IMR-90 (cell line): ENCODE results near the gene PAPPA. TPM values are rescaled to one million over a fixed set of nuclear protein-coding genes. Genes with fewer than 3 reads are reported as not detected.

Source experiments
- ATAC-seq: fragments of 200-7000 bp; cut with Tn5 transposase; 2 replicates; pipeline ENCODE4 v1.9.1; 2020; ENCODE audit warnings: low read depth, mild to moderate bottlenecking, moderate library complexity
- BruUV-seq: library from RNA; stranded (reverse); fragments of 400-500 nt; replicated peaks from 2 replicates; lab custom pipeline; 2021; lab: Mats Ljungman, UMichigan
- CTCF ChIA-PET: fragments of 300-600 bp; formaldehyde crosslinking; extraction: SDS; loops from one replicate; lab custom pipeline; 2021; ENCODE audit warnings: antibody characterized with exemption; lab: Yijun Ruan, JAX
- POLR2A ChIA-PET: fragments of 300-600 bp; sonication (Branson Sonifier 250); formaldehyde crosslinking; loops from one replicate; lab custom pipeline; 2022; ENCODE audit warnings: antibody characterized with exemption; ENCODE audit not compliant: unreplicated experiment; lab: Charles Lee
- DNase-seq: peaks from one replicate; pipeline ENCODE4 v3.0.0; 2013
- H2AFZ ChIP-seq: replicated peaks from 2 replicates; pipeline ENCODE3; 2013; ENCODE audit warnings: low read length, mild to moderate bottlenecking; ENCODE audit not compliant: poor library complexity
- H2AK5ac ChIP-seq: 2 replicates; pipeline ENCODE4 v1.6.1; 2013; ENCODE audit warnings: low read depth, low read length, inconsistent platforms
- H2AK9ac ChIP-seq: replicated peaks from 2 replicates; pipeline ENCODE3; 2013; ENCODE audit warnings: mild to moderate bottlenecking, low read depth, low read length, moderate library complexity; ENCODE audit not compliant: poor library complexity
- H2BK120ac ChIP-seq: 2 replicates; pipeline ENCODE4 v1.6.1; 2013; ENCODE audit warnings: low read depth, low read length, inconsistent platforms
- H2BK15ac ChIP-seq: 3 replicates; pipeline ENCODE4 v1.6.1; 2013; ENCODE audit warnings: low read depth, low read length, inconsistent platforms
- H2BK20ac ChIP-seq: 2 replicates; pipeline ENCODE4 v1.6.1; 2013; ENCODE audit warnings: low read depth, mild to moderate bottlenecking, inconsistent platforms, low read length, moderate library complexity
- H2BK5ac ChIP-seq: 2 replicates; pipeline ENCODE4 v1.6.1; 2013; ENCODE audit warnings: mild to moderate bottlenecking, low read depth, low read length, inconsistent platforms; ENCODE audit not compliant: poor library complexity, severe bottlenecking
- H3K14ac ChIP-seq: replicated peaks from 2 replicates; pipeline ENCODE4 v1.6.1; 2013; ENCODE audit warnings: low read depth, low read length, inconsistent platforms
- H3K18ac ChIP-seq: 2 replicates; pipeline ENCODE4 v1.6.1; 2013; ENCODE audit warnings: low read depth, low read length, control low read depth
- H3K23ac ChIP-seq: 2 replicates; pipeline ENCODE4 v1.6.1; 2013; ENCODE audit warnings: low read depth, low read length, inconsistent platforms
- H3K27ac ChIP-seq: 2 replicates; pipeline ENCODE4 v1.5.1; 2013; ENCODE audit warnings: mild to moderate bottlenecking, control low read depth, low read length; ENCODE audit not compliant: insufficient read depth
- H3K27me3 ChIP-seq: 2 replicates; pipeline ENCODE4 v1.6.1; 2013; ENCODE audit warnings: low read length; ENCODE audit not compliant: control insufficient read depth, insufficient read depth
- H3K36me3 ChIP-seq: 2 replicates; pipeline ENCODE4 v1.6.1; 2013; ENCODE audit warnings: low read length, mixed read lengths; ENCODE audit not compliant: control insufficient read depth, insufficient read depth
- H3K4ac ChIP-seq: 2 replicates; pipeline ENCODE4 v1.6.1; 2013; ENCODE audit warnings: low read depth, low read length, inconsistent platforms
- H3K4me1 ChIP-seq: 2 replicates; pipeline ENCODE4 v1.6.1; 2013; ENCODE audit warnings: low read length, mixed read lengths; ENCODE audit not compliant: control insufficient read depth, insufficient read depth
- H3K4me2 ChIP-seq: 2 replicates; pipeline ENCODE4 v1.6.1; 2013; ENCODE audit warnings: low read depth, mild to moderate bottlenecking, control low read depth, low read length, moderate library complexity
- H3K4me3 ChIP-seq: 2 replicates; pipeline ENCODE4 v1.5.1; 2013; ENCODE audit warnings: low read depth, mild to moderate bottlenecking, control low read depth, low read length, moderate library complexity; ENCODE audit not compliant: insufficient read depth
- H3K56ac ChIP-seq: 2 replicates; pipeline ENCODE4 v1.6.1; 2013; ENCODE audit warnings: low read length, inconsistent platforms; ENCODE audit not compliant: insufficient read depth; ENCODE audit errors: extremely low read depth
- H3K79me1 ChIP-seq, 2 experiments: 2 replicates each; pipeline ENCODE4 v1.6.1; 2013; ENCODE audit warnings: low read length in 2 of 2, inconsistent platforms in 1 of 2, low read depth in 1 of 2
- H3K9ac ChIP-seq: 2 replicates; pipeline ENCODE4 v1.6.1; 2013; ENCODE audit warnings: low read depth, low read length, control low read depth
- H3K9me1 ChIP-seq: 2 replicates; pipeline ENCODE4 v1.6.1; 2013; ENCODE audit warnings: low read length, inconsistent platforms; ENCODE audit not compliant: insufficient read depth
- H3K9me3 ChIP-seq: 2 replicates; pipeline ENCODE4 v1.6.1; 2013; ENCODE audit warnings: low read length; ENCODE audit not compliant: control insufficient read depth, insufficient read depth
- H4K20me1 ChIP-seq: 2 replicates; pipeline ENCODE4 v1.6.1; 2013; ENCODE audit warnings: low read length, inconsistent platforms; ENCODE audit not compliant: insufficient read depth
- H4K5ac ChIP-seq: 2 replicates; pipeline ENCODE4 v1.6.1; 2013; ENCODE audit warnings: mild to moderate bottlenecking, low read depth, low read length, control low read depth
- H4K8ac ChIP-seq, 2 experiments: 2 replicates each; pipeline ENCODE4 v1.6.1; 2013; ENCODE audit warnings: low read depth in 2 of 2, low read length in 2 of 2, control low read depth in 1 of 2, inconsistent platforms in 1 of 2
- H4K91ac ChIP-seq: 2 replicates; pipeline ENCODE4 v1.6.1; 2013; ENCODE audit warnings: low read depth, low read length, inconsistent platforms; ENCODE audit not compliant: insufficient read depth
- BHLHE40 ChIP-seq: fragments of 150-350 bp; IDR thresholded peaks from 2 replicates; pipeline ENCODE4 v1.6.1; 2016; ENCODE audit warnings: mild to moderate bottlenecking, low read depth, low read length
- CEBPB ChIP-seq: IDR thresholded peaks from 2 replicates; pipeline ENCODE4 v1.6.1; 2012; ENCODE audit warnings: low read depth, low read length, improper control_type of control experiment
- FOS ChIP-seq: fragments of 150-350 bp; IDR thresholded peaks from 2 replicates; pipeline ENCODE4 v1.6.1; 2016; ENCODE audit warnings: low read depth, low read length
- MAFK ChIP-seq: IDR thresholded peaks from 2 replicates; pipeline ENCODE4 v1.6.1; 2012; ENCODE audit warnings: low read depth, low read length, improper control_type of control experiment
- MAZ ChIP-seq: IDR thresholded peaks from 2 replicates; pipeline ENCODE4 v1.6.1; 2012; ENCODE audit warnings: low read depth, mild to moderate bottlenecking, low read length, improper control_type of control experiment, moderate library complexity, borderline replicate concordance
- MXI1 ChIP-seq: IDR thresholded peaks from 2 replicates; pipeline ENCODE4 v1.6.1; 2012; ENCODE audit warnings: low read depth, mild to moderate bottlenecking, low read length, moderate library complexity, borderline replicate concordance
- NFE2L2 ChIP-seq: fragments of 150-350 bp; IDR thresholded peaks from 2 replicates; pipeline ENCODE4 v1.6.1; 2016; ENCODE audit warnings: low read depth, mild to moderate bottlenecking, low read length
- POLR2A ChIP-seq: IDR thresholded peaks from 2 replicates; pipeline ENCODE4 v1.6.1; 2012; ENCODE audit warnings: mild to moderate bottlenecking, low read depth, low read length
- RAD21 ChIP-seq: IDR thresholded peaks from 2 replicates; pipeline ENCODE4 v1.6.1; 2012; ENCODE audit warnings: low read length, improper control_type of control experiment
- RCOR1 ChIP-seq: IDR thresholded peaks from 2 replicates; pipeline ENCODE4 v1.6.1; 2012; ENCODE audit warnings: mild to moderate bottlenecking, low read length, improper control_type of control experiment; ENCODE audit not compliant: insufficient replicate concordance
- RFX5 ChIP-seq: IDR thresholded peaks from 2 replicates; pipeline ENCODE4 v1.8.0; 2012; ENCODE audit warnings: low read depth, mild to moderate bottlenecking, low read length, moderate library complexity
- SMC3 ChIP-seq: fragments of 150-350 bp; IDR thresholded peaks from 2 replicates; pipeline ENCODE4 v1.6.1; 2016; ENCODE audit warnings: low read depth, mild to moderate bottlenecking, antibody characterized with exemption, low read length, moderate library complexity
- WGBS, 2 experiments: methylation state at CpG; one replicate each; pipeline versions ENCODE4 v1.1.5 to v1.1.7; 2013; ENCODE audit warnings: missing lambda C conversion rate in 2 of 2; ENCODE audit not compliant: insufficient read length in 1 of 2; ENCODE audit errors: extremely low coverage in 2 of 2; 5-methylcytosine and 5-hydroxymethylcytosine counted together
- dilution Hi-C: fragments of 300-500 bp; cut with HindIII; formaldehyde crosslinking; loops from one replicate; pipeline ENCODE4 v1.14.3; 2018; ENCODE audit warnings: low sequenced_read_pairs; ENCODE audit not compliant: unreplicated experiment
- in situ Hi-C: fragments of 300-500 bp; cut with MboI; formaldehyde crosslinking; loops from 3 replicates; pipeline ENCODE4 v1.14.3; 2019; ENCODE audit warnings: low sequenced_read_pairs, inconsistent platforms, mixed read lengths
- intact Hi-C: fragments of 100-400 bp; cut with micrococcal nuclease; formaldehyde crosslinking; loops from 2 replicates; pipeline ENCODE4 v1.10.0; 2022
- polyA plus RNA-seq, 3 experiments: library from polyadenylated mRNA; depleted of rRNA; stranded (reverse); fragments of >200 nt; gene quantifications; 2 replicates each; pipeline ENCODE4 v1.2.3, GENCODE V29; 2012; ENCODE audit warnings: low replicate concordance in 1 of 3
- total RNA-seq: library from RNA; depleted of rRNA; stranded (reverse); fragments of >200 nt; gene quantifications from 2 replicates; pipeline ENCODE4 v1.2.3, GENCODE V29; 2012
- TF ChIP-seq, protein P1 (sequence below): fragments of 150-350 bp; IDR thresholded peaks from 2 replicates; pipeline ENCODE4 v1.6.1; 2017; ENCODE audit warnings: mild to moderate bottlenecking, antibody characterized with exemption, low read length, low read depth
- TF ChIP-seq, protein P2 (sequence below): conservative IDR thresholded peaks from 2 replicates; pipeline ENCODE4 v1.5.1; 2012; ENCODE audit warnings: mild to moderate bottlenecking, low read depth, low read length, improper control_type of control experiment
- TF ChIP-seq, protein P3 (sequence below): fragments of 150-350 bp; IDR thresholded peaks from 2 replicates; pipeline ENCODE4 v1.6.1; 2016; ENCODE audit warnings: low read depth, mild to moderate bottlenecking, low read length, moderate library complexity, borderline replicate concordance

PAPPA gene
- total and polyA plus RNA-seq, 2 of the 4 experiments (the other 2 are of a cell fraction): 8.3 to 12.4 TPM

DNA sequence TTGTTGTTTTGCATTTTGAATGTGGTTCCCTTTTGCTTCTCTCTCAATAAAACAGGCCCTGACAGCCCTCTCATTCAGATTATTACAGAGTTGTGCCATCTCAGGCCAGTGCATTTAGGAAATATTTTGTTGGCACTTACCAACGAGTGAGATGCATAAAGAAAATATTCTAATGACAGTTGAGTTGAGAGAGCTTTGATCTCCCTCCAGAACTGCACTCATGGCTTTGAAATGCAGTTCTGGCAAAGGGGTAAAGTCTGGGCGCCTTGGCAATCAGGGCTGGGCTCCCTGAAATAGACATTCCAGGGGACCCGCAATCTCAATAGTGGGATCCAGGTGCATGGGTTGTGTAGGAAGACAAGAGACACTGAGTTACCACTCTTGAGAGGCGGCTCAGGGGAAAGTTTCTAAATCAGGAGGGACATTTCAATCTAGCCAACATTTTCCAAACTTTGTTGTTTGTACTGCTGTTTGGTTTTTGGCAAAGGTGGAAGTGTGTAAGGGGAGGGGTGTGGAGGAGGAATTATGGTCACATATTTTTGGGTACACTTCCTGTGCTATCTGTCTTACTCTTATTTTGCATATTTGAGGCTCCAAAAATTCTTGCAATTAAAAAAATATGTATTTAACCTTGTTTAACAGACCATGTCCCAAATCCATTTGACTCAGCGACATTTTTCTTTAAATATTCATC is 48.8 kb downstream of the PAPPA start:
- Histone ChIP-seq H2BK120ac (no peak overlapping the region), H3K4ac (no peak overlapping the region), H3K79me1 (peaks cover 20 to 36% of the 10 kb centered on the region in 2 experiments; a peak in 3 of 4 replicates), H3K9ac (no peak overlapping the region), H2AFZ (no peak overlapping the region), H3K9me1 (0 out of 2 replicates have a peak, but pooled peaks cover 3% of the 10 kb centered on the region), H2BK20ac (no peak overlapping the region), H2AK5ac (no peak overlapping the region), H3K36me3 (peaks cover 42% of the 10 kb centered on the region), H4K5ac (no peak overlapping the region), H4K8ac (no peak overlapping the region), H3K4me1 (peaks cover 4% of the 10 kb centered on the region; the same call in 1 of the 2 replicates), H3K27ac (no peak overlapping the region), H3K4me3 (no peak overlapping the region), H3K23ac (no peak overlapping the region), H2BK15ac (no peak overlapping the region), H3K9me3 (no peaks in the 10 kb centered on the region), H4K91ac (no peak overlapping the region), H3K4me2 (no peak overlapping the region), H3K27me3 (no peaks in the 10 kb centered on the region), H3K14ac (no peak overlapping the region), H3K18ac (no peak overlapping the region), H2AK9ac (no peak overlapping the region), H4K20me1 (peaks cover 31% of the 10 kb centered on the region; the same call in 1 of the 2 replicates), H3K56ac (no peak overlapping the region), H2BK5ac (no peak overlapping the region)
- ChIA-PET CTCF (no interaction called here), POLR2A (interaction anchor here (0.5 kb wide), 1 partner anchor 324 kb away, joined by 4 read pairs; no protein-coding TSS in a partner anchor)
- 88% methylated on average over 2 of the region's 5 CpGs; no CpG with 5 or more reads in 1 of the 2 experiments for WGBS, 2 experiments
- in situ Hi-C loops: no loop called here
- DNase-seq (no peak), ATAC-seq (no peak)
- no TSS peak for BruUV-seq
- dilution Hi-C loops: no loop called here
- intact Hi-C loops: no loop called here
- TF ChIP-seq, protein P1, sequence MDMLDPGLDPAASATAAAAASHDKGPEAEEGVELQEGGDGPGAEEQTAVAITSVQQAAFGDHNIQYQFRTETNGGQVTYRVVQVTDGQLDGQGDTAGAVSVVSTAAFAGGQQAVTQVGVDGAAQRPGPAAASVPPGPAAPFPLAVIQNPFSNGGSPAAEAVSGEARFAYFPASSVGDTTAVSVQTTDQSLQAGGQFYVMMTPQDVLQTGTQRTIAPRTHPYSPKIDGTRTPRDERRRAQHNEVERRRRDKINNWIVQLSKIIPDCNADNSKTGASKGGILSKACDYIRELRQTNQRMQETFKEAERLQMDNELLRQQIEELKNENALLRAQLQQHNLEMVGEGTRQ: no peak
- TF ChIP-seq RAD21: no peak
- no peak for TF ChIP-seq MAZ
- no peak for TF ChIP-seq FOS
- no peak for TF ChIP-seq MXI1
- TF ChIP-seq, protein P2, sequence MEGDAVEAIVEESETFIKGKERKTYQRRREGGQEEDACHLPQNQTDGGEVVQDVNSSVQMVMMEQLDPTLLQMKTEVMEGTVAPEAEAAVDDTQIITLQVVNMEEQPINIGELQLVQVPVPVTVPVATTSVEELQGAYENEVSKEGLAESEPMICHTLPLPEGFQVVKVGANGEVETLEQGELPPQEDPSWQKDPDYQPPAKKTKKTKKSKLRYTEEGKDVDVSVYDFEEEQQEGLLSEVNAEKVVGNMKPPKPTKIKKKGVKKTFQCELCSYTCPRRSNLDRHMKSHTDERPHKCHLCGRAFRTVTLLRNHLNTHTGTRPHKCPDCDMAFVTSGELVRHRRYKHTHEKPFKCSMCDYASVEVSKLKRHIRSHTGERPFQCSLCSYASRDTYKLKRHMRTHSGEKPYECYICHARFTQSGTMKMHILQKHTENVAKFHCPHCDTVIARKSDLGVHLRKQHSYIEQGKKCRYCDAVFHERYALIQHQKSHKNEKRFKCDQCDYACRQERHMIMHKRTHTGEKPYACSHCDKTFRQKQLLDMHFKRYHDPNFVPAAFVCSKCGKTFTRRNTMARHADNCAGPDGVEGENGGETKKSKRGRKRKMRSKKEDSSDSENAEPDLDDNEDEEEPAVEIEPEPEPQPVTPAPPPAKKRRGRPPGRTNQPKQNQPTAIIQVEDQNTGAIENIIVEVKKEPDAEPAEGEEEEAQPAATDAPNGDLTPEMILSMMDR: no peak
- TF ChIP-seq NFE2L2: no peak
- no peak for TF ChIP-seq RFX5
- TF ChIP-seq POLR2A: no peak
- no peak for TF ChIP-seq MAFK
- no peak for TF ChIP-seq RCOR1
- TF ChIP-seq SMC3: no peak
- no peak for TF ChIP-seq BHLHE40
- TF ChIP-seq CEBPB: no peak
- TF ChIP-seq, protein P3, sequence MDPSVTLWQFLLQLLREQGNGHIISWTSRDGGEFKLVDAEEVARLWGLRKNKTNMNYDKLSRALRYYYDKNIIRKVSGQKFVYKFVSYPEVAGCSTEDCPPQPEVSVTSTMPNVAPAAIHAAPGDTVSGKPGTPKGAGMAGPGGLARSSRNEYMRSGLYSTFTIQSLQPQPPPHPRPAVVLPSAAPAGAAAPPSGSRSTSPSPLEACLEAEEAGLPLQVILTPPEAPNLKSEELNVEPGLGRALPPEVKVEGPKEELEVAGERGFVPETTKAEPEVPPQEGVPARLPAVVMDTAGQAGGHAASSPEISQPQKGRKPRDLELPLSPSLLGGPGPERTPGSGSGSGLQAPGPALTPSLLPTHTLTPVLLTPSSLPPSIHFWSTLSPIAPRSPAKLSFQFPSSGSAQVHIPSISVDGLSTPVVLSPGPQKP: no peak
